GM21447 (cell line): ENCODE data around the gene ALKBH1.
"Not testable (repeated sequence)": the region's sequence is repeated elsewhere in the genome, so short reads cannot be mapped to it uniquely, and the experiment has no call there.

ENCODE experiments used
- ATAC-seq: cut with Tn5 transposase; IDR thresholded peaks from one replicate; pipeline ENCODE4 v1.9.1; 2021; ENCODE audit not compliant: unreplicated experiment

Gene ALKBH1

GRCh38 chr14:77674931-77675330, 32.9 kb downstream of the ALKBH1 start:
- ATAC-seq, result no peak

GRCh38 chr14:77673193-77673592, 34.6 kb downstream of the ALKBH1 start:
- no peak for ATAC-seq

- no peak for ATAC-seq
Observed at GRCh38 chr14:77667331-77667730, 40.5 kb downstream of the ALKBH1 start.

GRCh38 chr14:77663293-77663692, 44.5 kb downstream of the ALKBH1 start:
- ATAC-seq, result no peak

GRCh38 chr14:77661562-77661961, 46.3 kb downstream of the ALKBH1 start:
- not testable (repeated sequence) for ATAC-seq

GRCh38 chr14:77660754-77661153, 47.1 kb downstream of the ALKBH1 start:
- ATAC-seq, result no peak

GRCh38 chr14:77659831-77660230, 48.0 kb downstream of the ALKBH1 start:
- no peak for ATAC-seq

GRCh38 chr14:77657280-77657679, 50.5 kb downstream of the ALKBH1 start:
- ATAC-seq, result no peak

- ATAC-seq, result no peak
Observed at GRCh38 chr14:77654001-77654441, 53.8 kb downstream of the ALKBH1 start.

- ATAC-seq, result no peak
Observed at GRCh38 chr14:77649326-77649725, 58.5 kb downstream of the ALKBH1 start.

- no peak for ATAC-seq
Observed at GRCh38 chr14:77648520-77649200, 59.2 kb downstream of the ALKBH1 start.

- ATAC-seq, result no peak
Observed at GRCh38 chr14:77647853-77648252, 60.0 kb downstream of the ALKBH1 start.

GRCh38 chr14:77646907-77647306, 60.9 kb downstream of the ALKBH1 start:
- ATAC-seq, result no peak

GRCh38 chr14:77645520-77646230, 62.1 kb downstream of the ALKBH1 start:
- ATAC-seq, result no peak

- ATAC-seq, result no peak
Observed at GRCh38 chr14:77642407-77642806, 65.4 kb downstream of the ALKBH1 start.

- peak; percentile 74 for ATAC-seq
Observed at GRCh38 chr14:77641534-77642341, 66.1 kb downstream of the ALKBH1 start.

- peak; percentile 25 for ATAC-seq
Observed at GRCh38 chr14:77640756-77641533, 66.9 kb downstream of the ALKBH1 start.

GRCh38 chr14:77638771-77639171, 69.1 kb downstream of the ALKBH1 start:
- no peak for ATAC-seq

- not testable (repeated sequence) for ATAC-seq
Observed at GRCh38 chr14:77635869-77636268, 72.0 kb downstream of the ALKBH1 start.

- not testable (repeated sequence) for ATAC-seq
Observed at GRCh38 chr14:77635466-77635865, 72.4 kb downstream of the ALKBH1 start.

GRCh38 chr14:77630111-77630510, 77.7 kb downstream of the ALKBH1 start:
- ATAC-seq, result no peak
